HG02588 (cell line): ENCODE data around the gene TP53BP1.
"Not testable (repeated sequence)": the region's sequence is repeated elsewhere in the genome, so short reads cannot be mapped to it uniquely, and the experiment has no call there.

Source experiments
- ATAC-seq: cut with Tn5 transposase; IDR thresholded peaks from one replicate; pipeline ENCODE4 v1.9.1; 2021; ENCODE audit warnings: mild to moderate bottlenecking, moderate library complexity; ENCODE audit not compliant: unreplicated experiment

TP53BP1 gene

GRCh38 chr15:43420435-43420834, 72.5 kb downstream of the TP53BP1 start:
- no peak for ATAC-seq

DNA sequence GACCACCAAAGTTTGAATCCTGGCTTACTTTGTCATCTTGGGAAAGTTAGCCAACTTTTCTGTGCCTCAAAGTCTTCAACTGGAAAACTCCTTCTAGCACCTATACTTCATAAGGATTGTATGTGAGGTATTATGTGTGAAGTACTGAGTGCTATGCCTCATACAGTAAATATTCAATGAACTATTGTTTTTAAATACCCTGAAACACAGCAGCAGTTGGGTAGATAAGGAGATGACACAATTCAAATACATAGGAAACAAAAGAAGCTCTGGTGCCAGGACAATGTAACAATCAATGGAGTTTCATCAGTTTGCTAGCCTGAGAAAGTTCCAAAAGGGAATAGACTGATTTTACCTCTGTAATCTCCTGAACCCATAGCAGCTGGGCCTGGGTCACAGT, 78.8 kb downstream of the TP53BP1 start:
- ATAC-seq: no peak

GRCh38 chr15:43412096-43412495, 80.9 kb downstream of the TP53BP1 start:
- ATAC-seq: no peak

DNA sequence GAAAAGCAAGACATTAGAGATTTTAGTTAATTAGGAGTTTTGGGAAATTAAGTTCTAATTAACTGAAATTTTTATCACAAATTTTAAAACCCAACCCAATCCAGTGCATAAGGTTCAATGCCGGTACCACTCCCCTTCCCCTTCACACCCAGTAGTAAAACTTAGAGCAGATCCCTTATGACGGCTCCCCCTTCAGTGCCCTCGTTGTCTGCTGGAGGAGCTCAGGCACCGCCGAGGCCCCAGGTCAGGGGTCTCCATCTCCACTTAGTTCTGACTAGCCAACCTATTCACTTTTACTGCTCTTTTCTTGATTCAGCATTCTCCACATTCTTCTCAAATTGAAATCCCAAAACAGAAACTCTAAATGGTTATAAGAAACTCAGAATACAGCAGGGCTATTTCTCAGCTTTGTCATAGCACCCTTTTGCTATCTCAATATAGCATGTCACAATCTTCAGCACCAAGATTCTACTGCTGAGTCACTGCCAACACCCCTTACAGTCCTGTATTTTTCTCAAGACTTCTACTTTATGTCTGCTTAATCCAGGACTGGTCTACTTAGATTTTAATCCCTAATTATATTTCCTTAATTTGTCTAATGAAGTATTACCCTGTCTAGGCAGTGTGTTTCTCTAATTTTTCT, 82.3 kb downstream of the TP53BP1 start:
- no peak for ATAC-seq

GRCh38 chr15:43408789-43409188, 84.2 kb downstream of the TP53BP1 start:
- no peak for ATAC-seq

- no peak for ATAC-seq
Observed at GRCh38 chr15:43406808-43407207, 86.1 kb downstream of the TP53BP1 start.

GRCh38 chr15:43406189-43406588, 86.8 kb downstream of the TP53BP1 start:
- no peak for ATAC-seq

DNA sequence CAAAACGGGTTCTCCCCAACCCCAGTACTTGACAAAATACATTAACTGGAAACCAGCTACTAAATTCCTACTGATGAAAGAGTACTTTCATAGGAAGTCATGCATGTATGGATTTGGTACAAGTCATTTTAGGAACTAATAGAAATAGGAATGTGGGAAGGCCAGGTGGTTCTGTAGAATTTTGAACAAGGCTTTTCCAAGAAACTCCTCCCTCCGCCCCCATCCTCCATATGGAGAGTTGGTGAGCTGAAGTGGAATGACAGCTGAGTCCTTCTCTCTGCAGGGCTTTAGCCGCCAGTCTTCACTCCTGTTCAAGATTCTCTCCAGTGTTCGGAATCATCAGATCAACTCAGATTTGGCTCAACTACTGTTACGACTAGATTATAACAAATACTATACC, 88.8 kb downstream of the TP53BP1 start:
- ATAC-seq: no peak

DNA sequence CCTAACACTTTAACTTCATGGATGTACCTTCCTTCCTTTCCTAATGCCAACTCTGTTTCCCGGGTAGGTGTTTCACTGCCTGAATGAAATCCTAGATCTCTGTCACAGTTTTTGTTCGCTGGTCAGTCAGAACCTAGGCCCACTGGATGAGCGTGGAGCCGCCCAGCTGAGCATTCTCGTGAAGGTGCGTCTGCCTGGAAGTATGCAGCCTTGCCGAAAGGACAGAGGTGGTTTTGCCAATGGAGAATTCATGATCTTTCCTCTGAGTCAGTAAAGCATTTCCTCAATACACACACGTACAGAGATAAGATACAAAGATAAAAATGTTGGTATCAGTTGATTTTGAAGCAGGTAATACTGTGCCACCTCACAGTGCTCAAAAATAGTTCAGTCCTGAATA, 89.3 kb downstream of the TP53BP1 start:
- no peak for ATAC-seq

DNA sequence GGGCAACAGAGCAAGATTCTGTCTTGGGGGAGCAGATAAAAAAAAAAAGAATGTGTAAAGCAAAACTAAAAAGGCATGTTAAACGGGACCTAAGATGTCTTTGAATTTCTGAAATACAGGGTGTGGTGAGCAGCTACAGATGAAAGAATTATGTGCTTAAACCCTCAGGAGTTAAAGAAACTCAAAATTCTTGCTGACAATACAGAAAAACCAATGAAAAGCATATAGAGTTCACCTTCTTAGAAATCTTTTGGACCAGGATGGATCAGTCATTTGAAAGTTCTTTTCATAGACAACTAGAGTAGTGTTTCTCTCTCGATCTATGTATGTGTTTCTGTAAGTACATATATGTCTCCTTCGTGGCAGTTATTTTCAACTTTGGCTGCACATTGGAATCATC, 90.7 kb downstream of the TP53BP1 start:
- no peak for ATAC-seq

DNA sequence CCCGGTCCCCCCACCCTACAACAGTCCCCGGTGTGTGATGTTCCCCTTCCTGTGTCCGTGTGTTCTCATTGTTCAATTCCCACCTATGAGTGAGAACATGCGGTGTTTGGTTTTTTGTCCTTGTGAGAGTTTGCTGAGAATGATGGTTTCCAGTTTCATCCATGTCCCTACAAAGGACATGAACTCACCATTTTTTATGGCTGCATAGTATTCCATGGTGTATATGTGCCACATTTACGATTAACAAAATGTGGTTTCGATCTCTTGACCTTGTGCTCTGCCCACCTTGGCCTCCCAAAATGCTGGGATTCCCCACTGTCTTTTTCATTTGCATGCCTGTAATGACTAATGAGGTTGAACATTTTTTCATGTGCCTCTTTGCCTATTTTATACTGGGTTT, 99.4 kb downstream of the TP53BP1 start:
- ATAC-seq: not testable (repeated sequence)

- ATAC-seq: no peak
Observed at GRCh38 chr15:43390723-43391122, 102.2 kb downstream of the TP53BP1 start.

DNA sequence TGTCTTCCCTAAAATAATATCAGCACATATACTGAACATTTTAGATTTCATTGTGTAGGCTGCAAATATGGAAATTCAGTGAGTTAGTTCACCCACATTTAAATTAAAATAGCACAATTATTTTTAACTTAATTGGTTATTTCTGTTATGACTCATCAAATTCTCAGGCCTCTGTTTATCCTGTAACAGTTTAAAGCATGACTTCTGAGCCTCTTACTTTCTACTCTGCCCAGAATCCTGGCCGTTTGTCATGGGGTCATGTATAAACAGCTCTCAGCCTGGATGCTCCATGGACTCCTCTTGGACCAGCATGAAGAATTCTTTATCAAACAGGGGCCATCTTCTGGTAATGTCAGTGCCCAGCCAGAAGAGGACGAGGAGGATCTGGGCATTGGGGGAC, 109.9 kb downstream of the TP53BP1 start:
- no peak for ATAC-seq

- no peak for ATAC-seq
Observed at GRCh38 chr15:43382310-43382709, 110.6 kb downstream of the TP53BP1 start.

- ATAC-seq: no peak
Observed at GRCh38 chr15:43378601-43379000, 114.4 kb downstream of the TP53BP1 start.

- ATAC-seq: no peak
Observed at GRCh38 chr15:43376017-43376705, 116.8 kb downstream of the TP53BP1 start.

DNA sequence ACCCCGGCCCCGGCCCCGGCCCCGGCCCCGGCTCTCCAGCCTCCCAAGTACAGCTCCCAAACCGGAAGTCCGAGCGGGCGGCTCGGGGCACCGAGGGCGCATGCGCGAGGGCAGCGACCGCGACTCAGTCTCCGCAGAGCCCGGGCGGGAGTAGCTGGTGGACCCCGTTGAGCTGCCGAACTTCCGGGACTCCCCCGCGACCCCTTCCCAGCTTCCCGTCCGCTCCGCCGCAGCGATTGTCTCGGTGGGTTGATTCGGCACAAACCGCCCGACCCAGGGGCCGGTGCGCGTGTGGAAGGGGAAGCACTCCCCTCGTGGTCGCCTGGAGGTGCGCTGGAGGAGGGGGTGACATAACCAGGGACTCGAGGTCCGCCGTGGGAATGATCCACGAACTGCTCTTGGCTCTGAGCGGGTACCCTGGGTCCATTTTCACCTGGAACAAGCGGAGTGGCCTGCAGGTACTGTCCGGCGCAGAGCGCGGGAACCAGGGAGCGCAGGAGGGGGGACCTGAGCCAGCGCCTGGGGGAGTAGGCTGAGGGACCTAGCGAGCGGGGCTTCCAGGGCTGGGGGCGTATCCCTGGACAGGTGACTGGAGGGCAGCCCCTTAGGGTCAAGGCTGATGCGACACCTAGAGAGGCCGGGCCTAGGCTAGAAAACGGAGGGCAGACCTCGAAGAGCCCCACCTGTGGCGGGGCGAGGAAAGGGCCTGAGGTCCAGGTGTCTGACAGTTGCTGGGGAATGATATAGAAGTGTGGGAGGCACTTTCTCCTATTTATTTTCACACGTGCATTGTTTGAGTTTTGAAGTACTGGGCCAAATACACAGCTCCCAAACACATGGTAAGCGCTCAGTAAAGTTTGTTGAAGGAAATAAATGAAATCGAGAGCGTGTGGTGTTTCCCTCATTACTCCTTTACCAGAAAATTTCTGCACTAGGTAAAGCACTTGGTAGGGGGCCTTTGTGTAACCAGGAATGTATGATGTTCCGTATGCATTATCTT, 121.7 kb downstream of the TP53BP1 start, which contains the start of the genes TUBGCP4 and ZSCAN29:
Gene TUBGCP4, plus strand, starts transcription at position 127 of the 1,000 bp plus-strand sequence. Its CDS starts 254 bp downstream, at position 381.
Gene ZSCAN29, minus strand, starts transcription at position 69 of the 1,000 bp plus-strand sequence. CDS start 1,130 bp downstream, outside the sequence.
- peak; percentile 69 for ATAC-seq

- peak; percentile 45 for ATAC-seq
Observed at GRCh38 chr15:43370310-43370974, 122.5 kb downstream of the TP53BP1 start.

DNA sequence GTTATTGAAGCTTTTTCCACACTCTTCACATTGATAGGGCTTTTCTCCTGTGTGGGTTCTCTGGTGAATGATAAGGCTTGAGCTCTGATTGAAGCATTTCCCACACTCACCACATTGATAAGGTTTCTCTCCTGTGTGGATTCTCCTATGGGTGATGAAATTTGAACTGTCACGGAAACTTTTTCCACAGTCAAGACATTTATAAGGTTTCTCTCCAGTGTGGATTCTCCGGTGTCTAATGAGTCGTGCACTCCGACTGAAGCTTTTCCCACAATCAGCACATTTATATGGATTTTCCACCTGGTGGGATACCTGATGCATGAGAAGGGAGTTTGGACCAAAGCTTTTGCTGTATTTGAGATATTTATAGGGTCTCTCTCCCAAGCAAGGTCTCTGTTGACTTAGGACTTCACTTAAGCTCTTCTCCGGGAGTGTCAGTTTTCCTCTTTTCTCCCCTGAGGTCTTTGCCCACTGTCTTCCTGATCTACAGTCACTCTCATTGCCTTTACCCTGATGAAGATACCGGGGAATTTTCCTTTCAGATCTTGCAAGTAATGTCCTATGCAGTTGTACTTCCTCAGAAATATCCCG, 131.5 kb downstream of the TP53BP1 start:
- ATAC-seq: no peak

DNA sequence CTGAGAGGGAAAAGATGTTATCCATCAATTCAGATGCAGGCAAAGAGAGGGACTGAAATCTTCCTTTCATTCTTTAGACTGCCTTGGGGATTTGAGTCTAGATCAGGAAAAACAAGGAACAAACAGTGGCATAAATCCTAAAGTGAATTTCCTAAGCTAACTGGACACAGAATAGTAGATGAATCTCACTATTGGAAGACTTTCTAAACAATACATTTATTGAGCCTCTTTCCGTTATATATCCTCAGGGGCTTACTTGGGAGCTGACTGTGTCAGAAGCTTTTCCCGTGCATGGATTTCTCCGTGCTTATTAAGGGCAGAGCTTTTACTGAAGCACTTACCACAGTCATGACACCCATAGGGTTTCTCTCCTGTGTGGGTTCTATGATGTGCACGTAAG, 132.1 kb downstream of the TP53BP1 start:
- ATAC-seq: no peak
